Erythroblast (primary cell): Measurements from ENCODE around the gene HSPA9.

ENCODE experiments used
- GATA1 ChIP-seq: IDR thresholded peaks from 2 replicates; pipeline ENCODE4 v1.6.1; 2011; ENCODE audit warnings: low read depth, mild to moderate bottlenecking, control low read depth, low read length, moderate library complexity
- POLR2A ChIP-seq: IDR thresholded peaks from 2 replicates; pipeline ENCODE4 v1.6.1; 2011; ENCODE audit warnings: mild to moderate bottlenecking, low read length

- TF ChIP-seq POLR2A (no peak), GATA1 (no peak)
Observed at GRCh38 chr5:138569782-138570181, 5.4 kb downstream of the HSPA9 start.
